ENCODE results near the gene ROPN1.
"Not testable (repeated sequence)": the region's sequence is repeated elsewhere in the genome, so short reads cannot be mapped to it uniquely, and the experiment has no call there.

ROPN1 gene

DNA sequence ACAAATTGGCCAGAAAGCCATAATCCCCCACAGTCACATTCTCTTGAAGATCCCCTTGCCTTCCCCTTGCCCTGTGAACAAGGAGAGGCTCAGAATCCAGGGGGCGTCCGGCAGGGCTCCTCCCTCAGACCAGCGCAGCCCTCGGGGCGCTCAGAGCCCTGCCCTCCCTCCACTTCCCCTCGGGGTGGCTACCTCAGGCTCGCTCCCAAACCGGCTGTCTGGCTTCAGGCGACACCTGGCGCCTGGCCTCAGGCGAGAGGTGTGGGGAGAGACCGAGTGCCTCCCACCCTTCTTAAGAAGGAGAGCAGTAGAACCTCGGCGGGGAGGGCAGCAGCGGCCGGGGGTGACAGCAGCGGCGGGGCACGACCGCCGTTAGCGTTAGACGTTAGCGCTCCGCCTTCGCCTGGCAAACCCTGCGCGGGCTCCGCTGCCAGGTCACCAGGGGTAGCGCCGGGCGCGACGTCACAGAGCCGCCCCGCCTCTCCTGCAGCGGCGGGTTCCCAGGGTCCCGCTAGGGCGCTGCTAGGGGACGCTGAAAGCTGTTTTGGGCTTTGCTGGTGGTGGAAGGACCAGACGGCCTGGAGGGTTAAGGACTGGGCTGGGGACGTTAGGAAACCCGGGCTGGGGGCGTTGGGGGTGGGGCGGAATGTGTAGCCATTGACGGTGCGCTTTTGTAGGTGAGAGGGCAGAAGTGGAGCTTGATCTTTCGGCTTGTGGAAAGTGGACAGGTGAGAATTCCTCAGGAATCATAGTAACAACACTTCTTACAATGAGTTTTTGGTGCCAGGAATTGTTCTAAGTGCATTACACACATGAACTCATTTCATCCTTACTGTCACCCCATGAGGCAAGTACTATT is at the start of gene ROPN1:
TSS of gene ROPN1 (minus strand) at position 395 of the 859 bp plus-strand sequence. CDS start 11,643 bp downstream, outside the sequence.
- DNase-seq, result not testable (repeated sequence)

DNA sequence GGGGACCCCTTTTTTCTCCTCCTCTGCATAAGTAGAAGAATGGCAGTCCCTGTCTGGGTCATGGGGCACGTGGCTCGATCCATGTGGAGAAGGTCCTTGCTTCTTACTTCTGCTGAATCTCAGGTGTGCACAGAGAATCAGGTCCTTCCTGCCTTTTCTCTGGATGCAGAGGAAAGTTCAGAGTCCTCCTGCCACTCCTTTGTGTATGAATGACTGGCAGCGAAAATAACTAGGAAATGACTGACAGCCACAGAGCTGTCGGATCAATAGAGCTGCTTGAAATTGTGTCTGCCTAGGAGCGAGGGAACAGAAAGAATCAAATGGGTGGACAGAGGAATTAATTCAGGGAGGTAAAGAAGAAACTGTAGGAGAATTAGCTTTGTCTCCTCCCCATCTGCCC is 49.6 kb upstream of the ROPN1 start:
- DNase-seq, result no peak

DNA sequence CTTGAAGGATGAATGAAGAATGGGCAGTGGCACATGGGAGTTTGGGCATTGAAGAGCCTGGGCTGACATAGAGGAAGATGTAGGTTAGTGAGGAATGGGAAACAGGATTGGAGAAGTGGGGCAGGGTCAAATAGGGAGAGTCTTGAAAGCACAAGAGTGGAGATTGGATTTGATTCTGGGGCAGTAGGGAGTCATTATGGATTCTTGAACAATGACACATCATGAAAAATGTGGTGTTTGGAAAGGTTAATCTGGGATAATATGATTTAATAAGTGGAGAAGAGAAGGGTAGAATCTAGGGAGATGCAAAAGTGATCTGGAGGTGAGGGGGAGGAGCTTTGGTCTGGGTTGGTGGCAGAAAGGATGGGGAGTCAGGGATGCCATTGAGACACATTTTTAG is 45.4 kb upstream of the ROPN1 start:
- no peak for DNase-seq

DNA sequence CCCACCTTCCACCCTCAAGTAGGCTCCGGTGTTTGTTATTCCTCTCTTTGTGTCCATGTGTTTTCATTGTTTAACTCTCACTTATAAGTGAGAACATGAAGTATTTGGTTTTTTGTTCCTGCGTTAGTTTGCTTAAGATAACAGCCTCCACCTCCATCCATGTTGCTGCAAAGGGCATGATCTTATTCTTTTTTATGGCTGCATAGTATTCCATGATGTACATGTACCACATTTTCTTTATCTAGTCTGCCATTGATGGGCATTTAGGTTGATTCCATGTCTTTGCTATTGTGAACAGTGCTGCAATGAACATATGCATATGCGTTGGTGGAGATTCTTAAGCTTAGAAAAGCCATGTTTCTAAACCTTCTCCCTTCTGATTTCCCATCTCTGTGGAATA is 44.3 kb upstream of the ROPN1 start:
- not testable (repeated sequence) for DNase-seq

DNA sequence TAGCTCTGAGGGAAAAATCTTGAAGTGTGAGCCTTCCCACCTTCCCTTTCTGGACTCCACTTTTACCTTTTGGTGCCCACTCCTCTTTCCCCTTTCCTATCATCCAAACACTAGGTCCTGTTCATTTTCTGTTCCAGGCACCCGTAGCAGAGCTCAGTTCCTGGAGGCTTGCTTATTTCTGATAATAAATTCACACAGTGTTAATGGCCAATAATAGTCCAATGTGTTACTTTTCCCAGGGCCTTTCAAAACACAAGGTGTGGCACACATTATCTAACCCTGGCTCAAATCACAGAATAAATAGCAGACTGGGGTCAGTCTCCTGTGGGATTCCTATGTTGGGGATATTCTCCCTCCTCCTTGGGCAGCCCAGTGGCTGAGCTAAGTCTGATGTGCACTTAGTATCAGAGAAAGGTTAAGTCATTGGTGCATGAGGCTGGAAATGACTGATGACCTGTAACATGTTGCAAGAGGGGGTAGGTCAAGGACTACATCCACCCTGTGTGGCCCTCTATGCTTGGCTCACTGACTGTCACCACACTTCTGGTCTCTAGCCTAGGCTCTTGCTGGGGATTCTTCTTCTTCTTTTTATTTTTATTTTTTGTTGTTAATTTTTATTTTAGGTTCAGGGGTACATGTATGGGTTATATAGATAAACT is 43.7 kb upstream of the ROPN1 start:
- no peak for DNase-seq

DNA sequence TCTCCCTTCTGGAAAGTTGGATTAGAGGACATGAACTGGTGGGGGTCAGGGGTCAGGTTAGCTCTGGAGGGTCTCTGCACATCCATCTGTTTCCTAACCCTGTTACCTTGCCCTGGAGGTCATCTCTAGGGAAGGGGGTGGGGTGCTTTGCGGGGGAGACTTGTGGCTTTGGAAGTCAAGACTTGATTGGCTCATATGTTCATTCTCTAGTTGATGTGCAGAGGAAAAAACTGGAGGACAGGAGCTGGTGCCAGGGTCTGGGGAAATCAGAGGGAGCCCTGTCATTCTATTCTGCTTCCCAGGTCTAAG is 42.9 kb upstream of the ROPN1 start:
- no peak for DNase-seq

DNA sequence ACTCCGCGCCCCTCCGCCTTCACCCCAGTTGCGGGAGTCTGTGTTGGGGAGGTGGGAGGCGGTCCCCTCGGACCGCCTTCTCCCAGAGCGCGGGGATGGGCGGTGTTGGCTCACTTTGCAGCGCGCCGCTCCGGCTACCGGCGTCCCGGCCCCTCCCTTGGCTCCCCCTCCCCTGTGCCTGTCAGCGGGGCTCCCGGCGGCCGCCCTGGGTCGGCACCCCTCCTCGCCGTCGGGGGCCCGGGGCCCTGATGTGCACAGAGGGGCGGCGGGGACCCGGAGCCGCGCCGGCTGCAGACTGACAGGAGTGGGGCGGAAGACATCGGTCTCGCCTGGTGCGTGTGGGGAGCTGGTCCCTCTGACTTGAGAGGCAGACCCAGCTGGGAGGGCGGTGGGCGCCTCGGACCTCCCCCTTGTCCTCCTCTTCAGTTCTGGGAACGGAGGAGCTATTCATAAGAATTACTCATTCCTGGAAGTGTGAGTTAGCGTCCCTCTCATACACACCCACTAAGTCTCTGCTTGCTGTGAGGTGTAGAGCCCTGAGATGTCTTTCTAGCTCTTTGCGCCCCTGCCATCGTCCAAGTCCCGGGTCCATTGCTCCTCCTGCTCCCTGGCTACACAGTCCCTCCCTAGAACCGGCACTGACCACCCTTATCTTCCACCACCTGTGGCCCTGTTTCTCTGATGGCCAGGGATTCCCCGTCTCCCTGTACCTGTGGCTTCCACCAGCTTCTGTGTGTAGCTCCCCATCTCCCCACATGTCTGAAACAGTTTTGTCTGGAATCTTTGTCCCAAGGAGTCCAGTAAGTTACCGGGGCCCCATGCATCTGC is 42.3 kb upstream of the ROPN1 start:
- no peak for DNase-seq

DNA sequence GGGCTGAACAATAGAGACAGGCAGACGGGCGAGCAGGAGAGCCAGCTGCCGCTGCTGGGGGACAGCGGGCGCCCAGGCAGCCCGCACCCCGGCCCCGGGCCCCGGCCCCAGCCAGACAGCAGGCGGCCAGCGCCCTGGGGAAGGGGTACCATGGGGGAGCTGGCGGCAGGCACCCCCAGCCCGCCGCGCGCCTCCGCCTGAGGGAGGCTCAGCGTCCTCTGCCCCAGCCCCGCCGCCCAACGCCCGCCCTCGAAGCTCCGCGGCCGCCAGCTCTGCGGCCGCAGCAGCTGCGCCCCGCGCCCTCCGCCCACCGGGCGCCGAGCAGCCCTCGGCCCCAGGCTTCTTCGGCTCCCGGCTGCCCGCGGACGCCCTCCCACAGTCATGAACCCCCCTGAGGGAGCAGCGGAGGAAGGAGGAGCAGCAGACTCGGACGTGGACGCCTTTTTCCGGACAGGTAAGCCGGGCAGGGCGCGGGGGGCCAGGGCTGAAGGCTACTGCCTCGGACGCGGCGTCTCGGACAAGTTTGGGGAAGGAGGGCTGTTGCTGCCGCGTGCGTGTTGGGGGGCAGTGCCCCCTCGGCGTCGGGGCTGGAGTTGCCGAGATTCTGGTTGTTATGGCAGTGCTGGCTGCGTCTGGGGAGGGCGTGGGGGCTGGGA is 41.6 kb upstream of the ROPN1 start, which contains the start of gene KALRN:
TSS of gene KALRN (plus strand) at position 10 of the 656 bp plus-strand sequence.
- no peak for DNase-seq

DNA sequence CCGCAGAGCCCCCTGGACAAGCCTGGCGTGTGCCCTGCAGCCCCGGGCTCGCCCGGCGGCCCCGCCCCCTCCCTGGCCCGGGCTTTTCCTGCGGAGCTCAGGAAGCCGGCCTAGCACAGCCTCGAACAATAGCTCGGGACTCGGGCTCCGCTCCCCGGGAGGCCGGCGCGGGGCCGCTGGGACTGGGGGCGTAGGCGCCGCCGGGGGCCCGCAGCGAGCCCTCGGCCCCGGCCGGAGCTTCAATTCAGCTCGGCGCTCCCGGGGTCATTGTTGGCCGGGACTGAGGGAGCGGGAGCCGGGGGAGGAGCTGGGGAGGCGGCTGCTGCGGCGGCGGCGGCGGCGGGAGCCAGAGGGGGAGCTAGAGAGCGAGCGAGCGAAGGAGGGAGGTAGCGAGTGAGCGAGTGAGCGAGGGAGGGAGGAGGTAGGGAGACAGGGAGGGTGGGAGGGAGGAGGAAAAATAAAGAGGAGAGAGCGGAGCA is 41.0 kb upstream of the ROPN1 start:
- peak; percentile 71 for DNase-seq

DNA sequence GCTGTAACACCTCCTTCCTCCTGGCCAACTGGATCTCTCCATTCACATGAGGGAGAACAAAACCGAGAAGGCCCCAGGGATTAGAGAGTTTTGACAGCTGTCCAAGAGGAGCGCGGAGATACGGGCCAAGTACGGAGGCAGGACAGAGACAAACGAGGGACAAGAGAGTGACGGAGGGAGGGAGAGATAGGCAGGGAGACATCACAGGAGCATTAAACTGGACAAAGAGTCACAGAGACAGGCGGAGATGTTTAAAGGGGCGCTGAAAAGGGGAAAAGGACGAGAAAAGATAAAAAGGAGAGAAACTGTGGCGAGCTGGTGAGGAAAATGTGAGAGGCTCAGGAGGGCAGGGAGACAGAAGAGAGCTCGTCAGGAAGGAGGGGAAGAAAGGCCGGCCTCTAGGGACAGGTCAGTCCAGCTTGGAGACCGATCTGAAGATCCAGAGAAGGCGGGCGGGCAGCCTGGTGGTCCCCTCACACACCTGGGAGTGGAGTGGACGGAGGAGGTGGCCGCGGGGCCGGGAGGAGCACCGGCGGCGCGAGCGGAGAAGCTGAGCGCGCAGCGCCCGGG is 40.5 kb upstream of the ROPN1 start:
- no peak for DNase-seq

DNA sequence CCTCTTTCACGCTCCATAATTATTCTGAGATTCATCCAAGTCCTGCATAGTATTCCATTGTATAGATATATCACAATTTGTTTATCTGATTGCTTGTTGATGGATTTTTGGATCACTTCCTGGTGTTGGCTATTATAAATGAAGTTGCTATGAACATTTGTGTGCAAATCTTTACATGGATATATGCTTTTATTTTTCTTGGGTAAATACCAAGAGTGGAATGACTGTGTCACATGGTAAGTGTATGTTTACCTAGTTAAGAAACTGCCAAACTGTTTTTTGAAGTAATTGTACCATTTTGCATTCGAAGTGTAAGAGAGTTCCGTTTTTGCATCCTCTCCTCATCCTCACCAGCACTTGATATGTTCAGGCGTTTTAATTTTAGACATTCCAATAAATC is 34.6 kb upstream of the ROPN1 start:
- DNase-seq, result no peak

DNA sequence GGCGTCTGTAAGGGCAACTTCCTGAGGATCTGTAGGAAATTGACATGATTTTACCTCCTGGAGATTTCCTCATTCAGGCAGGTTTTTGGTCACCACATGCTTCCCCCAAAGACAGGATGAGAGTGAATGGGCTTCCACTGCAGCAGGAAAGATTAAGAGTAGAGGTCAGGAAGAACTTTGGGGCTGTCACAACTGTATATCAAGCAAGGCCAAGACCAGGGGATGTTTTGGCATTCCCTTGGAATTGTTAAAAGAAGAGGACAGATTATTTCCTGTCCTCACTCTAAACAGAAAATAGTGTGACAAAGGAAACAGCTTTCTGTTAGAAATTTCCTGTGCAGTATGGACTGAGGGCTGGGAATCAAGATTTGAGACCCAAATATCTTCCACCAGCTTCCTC is 31.6 kb upstream of the ROPN1 start:
- DNase-seq, result not testable (repeated sequence)

DNA sequence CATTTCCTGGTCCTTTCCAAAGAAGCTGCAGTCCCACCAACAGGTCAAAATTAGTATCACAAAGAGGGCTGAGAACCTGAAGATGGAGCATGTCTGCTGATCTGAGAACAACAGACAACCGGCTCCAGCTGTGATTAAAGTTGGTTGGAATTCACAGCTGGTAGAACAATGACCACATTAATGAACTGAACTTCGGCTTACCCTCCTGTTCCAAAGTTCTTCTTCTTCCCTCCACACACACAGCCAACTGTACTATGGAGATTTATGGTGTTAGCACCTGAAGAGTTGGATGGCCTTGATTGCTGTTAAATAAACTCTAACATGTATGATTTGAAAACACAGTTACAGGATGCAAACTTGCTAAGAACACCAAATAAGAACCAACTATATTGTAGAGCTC is 27.4 kb upstream of the ROPN1 start:
- DNase-seq, result no peak

DNA sequence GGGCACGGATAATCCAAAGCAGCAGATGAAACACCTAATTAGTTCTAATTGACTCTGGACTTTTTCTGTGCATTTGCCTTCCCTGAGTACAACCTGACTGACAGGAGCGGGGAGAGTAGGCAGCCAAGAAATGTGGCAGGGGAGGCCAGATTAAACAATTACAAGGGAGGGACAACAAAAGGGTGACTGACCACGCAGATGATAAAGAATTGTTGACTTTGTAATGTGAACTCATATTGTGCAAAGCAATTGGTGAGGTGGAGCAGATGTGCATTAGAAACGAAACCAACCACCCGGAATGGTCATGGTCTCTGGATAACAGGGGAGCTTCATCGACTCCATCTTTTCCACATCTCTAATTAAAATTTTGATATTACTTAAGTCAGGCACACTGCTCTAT is 25.6 kb upstream of the ROPN1 start:
- DNase-seq, result not testable (repeated sequence)

DNA sequence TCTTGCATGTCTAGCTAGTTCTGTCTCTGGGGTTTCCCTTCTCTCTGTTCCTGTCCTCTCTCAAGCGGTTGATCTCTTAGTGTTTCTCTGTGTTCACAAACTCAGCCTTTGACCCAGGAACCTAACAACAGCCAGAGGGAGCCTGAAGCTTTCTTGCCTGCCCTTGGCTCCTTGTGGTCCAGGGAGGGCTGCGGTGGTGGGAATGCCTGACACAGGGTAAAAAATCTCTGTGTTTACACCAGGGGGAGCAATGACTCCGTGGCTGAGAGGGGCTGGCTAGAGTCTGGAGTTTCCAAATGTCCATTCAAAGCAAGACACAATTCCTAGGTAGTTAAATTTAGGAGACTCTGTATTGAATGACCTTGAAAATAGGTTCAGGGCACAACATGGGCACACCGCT is 24.6 kb upstream of the ROPN1 start:
- not testable (repeated sequence) for DNase-seq

DNA sequence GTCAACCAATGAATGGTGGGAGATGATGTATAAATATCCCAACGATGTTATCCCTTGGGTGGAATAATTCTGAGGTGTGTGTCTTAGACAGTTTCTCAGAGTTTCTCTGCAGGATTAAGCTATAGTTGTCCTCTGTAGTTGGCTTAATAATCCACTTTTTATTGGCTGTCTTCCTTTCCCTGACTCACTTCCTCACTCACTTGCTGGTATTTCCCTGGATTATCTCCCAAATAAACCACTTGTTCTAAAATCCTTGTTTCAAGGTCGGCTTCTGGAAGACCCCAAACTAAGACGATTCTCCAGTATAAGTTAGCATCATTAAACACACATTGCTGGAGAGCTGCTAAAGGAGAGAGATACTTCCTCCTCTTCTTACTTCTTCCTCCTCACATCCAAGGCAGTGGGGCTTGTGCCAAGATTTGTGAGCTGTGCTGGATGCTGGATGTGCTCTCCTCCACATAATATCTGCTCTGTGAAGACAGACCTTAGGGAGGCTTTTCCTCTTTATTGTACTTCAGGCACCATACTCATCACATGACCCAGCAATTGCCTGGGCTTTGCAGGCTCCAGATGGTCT is 22.5 kb upstream of the ROPN1 start:
- no peak for DNase-seq

DNA sequence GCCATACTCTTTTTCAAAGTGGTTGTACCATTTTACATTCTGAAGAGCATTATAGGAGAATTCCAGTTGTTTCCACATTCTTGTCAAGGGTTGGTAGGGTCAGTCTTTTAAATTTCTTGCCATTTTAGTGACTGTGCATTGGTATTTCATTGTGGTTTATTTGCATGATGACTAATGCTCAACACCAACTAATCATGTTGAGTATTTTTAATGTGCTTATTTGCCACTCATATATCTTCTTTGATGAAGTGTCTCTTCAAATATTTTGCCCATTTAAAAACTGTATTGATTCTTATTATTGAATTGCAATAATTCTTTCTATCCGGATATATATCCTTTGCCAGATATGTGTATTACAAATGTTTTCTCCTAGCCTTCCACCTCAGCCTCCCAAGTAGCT is 16.4 kb upstream of the ROPN1 start:
- not testable (repeated sequence) for DNase-seq

DNA sequence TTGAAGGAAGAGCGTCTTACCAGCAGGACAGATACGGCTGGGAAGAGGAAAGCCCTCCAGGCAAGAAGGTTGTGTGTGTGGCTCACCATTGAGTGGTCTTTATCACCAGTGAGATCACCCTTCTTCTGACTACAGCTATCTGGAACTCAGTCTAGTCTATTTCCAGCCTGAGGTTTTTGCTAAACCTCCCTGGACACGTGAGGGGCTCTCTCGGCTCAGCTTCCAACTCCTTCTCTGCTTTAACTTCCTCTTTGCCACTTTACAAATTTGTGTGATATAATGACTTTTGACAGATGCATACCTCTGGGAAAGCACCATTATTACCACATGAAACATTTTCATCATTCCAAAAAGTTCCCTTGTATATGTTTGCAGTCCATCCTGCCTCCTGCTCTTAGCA is 15.3 kb upstream of the ROPN1 start:
- no peak for DNase-seq

DNA sequence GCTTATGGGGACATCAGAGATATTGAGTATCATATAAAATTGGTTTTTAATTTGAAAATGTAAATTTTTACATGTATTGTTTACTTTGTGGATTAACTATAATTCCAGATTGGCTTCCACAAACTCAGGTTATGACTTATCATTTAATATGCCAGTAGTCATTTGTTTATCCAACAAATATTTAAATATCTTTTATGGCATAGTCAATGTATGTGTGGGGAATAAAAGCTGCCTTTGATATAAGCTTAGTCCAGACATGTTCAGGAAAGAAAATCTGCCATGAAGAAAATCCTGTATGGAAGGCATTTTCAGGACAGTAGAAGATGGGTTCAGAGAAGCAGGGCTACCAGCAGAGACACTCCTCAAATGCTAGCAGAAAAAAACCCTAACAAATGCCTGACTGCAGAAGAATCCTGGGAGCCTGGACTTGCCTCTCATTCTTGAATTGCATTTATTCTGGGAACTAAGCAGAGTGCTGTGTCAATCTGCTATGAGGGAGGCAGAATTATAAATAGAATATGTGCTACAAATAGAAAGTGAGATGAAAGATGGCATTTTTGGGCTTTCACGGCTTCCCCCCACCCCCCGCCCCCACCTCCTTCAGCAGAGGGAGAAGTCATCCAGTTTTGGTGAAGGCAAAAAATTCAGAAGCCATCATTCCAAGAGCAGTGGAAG is 10.6 kb upstream of the ROPN1 start:
- DNase-seq, result not testable (repeated sequence)

DNA sequence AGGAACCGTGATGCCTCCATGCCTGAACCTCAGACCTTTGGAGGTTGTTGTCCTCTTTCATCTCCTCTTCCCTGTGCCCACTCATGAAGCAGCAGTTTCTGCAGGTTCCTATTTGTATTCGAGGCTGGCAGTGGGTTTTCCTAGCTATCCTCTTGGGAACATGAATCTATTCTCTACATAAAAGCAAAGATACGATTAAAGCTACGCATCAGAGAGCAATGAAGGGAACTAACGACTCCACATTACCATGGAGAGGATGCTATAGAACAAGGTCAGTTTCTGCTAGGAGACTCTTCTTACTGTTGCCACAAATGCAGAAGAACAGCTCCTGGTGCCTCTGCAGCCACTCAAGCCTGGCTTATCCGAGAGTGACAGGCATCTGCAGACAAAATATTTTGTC is 9.4 kb upstream of the ROPN1 start:
- DNase-seq, result not testable (repeated sequence)

DNA sequence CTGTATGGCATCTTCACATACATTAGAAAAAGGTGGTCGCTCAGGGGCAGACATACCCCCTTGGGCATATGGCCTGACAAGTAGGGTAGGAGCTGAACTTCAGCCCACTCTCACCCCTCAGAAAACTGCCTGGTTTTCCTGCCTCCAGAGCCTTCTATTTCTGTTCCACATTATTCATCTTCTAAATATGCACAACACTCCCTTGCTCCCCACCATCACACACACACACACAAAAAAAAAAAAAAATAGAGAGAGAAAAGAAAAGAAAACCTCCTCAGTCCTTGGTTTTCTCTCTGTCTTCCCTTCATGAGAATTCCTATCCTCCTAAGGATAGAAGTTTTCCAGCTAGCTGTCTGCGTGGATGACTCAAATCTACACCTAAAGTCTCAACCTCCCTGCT is 5.6 kb upstream of the ROPN1 start:
- no peak for DNase-seq

DNA sequence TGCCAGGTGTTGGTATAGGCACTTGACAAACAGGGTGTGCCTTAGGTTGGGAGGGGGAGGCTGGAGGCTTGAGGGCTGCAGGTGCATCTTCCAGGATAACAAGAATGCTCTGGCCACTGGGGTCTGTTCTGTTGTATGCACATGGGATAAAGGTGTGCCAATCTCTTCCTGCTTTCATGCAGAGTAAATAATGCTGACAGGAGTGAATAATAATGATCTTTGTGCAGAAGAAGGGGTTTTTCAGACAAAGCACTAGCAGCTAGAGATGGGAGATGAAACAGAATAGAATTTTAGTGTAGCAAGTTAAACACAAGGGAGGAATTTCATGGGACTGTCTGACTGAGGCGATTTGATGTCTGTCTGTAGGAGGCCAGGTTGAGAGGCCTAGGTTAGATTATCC is 1.9 kb upstream of the ROPN1 start:
- no peak for DNase-seq
